GM23338 (cell line): ENCODE measurements around the gene SVIL. TPM values are rescaled to one million over a fixed set of nuclear protein-coding genes. Genes with fewer than 3 reads are reported as not detected.

ENCODE experiments used
- EZH2 ChIP-seq: fragments of 200-600 bp; sonication (generic); IDR thresholded peaks from one replicate; pipeline ENCODE4 v1.8.0; 2017; ENCODE audit warnings: antibody characterized with exemption, mild to moderate bottlenecking, low read depth; ENCODE audit not compliant: unreplicated experiment
- EZH2phosphoT487 ChIP-seq: fragments of 200-600 bp; sonication (generic); IDR thresholded peaks from one replicate; pipeline ENCODE4 v1.8.1; 2018; ENCODE audit warnings: antibody characterized with exemption; ENCODE audit not compliant: unreplicated experiment
- POLR2AphosphoS5 ChIP-seq: IDR thresholded peaks from 2 replicates; pipeline ENCODE4 v1.6.1; 2016; ENCODE audit warnings: antibody characterized with exemption, low read depth
- STAT1 ChIP-seq: IDR thresholded peaks from one replicate; pipeline ENCODE4 v1.6.1; 2016; ENCODE audit warnings: antibody characterized with exemption; ENCODE audit not compliant: unreplicated experiment
- ZNF331 ChIP-seq: fragments of 250-450 bp; sonication (Bioruptor Pico); IDR thresholded peaks from 2 replicates; pipeline ENCODE4 v1.5.0; 2020; ENCODE audit warnings: low read depth, mild to moderate bottlenecking, moderate library complexity
- polyA plus RNA-seq: library from polyadenylated mRNA; unstranded; fragments of >200 nt; fragmentation: Nextera tagmentation; extraction: Ambion mirVana; gene quantifications from 2 replicates; pipeline ENCODE4 v1.2.1, GENCODE V29; 2016
- total RNA-seq: library from RNA; depleted of rRNA; stranded (reverse); fragments of >200 nt; shearing (Covaris generic); gene quantifications from 2 replicates; pipeline ENCODE4 v1.2.3, GENCODE V29; 2014
- TF ChIP-seq, protein P1 (sequence below), 2 experiments: fragments of 200-600 bp in 1 of 2; sonication (generic) in 1 of 2; conservative IDR thresholded peaks; 2 replicates each; pipeline versions ENCODE4 v1.5.1 to v1.6.1; 2016 to 2017; ENCODE audit warnings: antibody characterized with exemption in 2 of 2, low read depth in 2 of 2, mild to moderate bottlenecking in 2 of 2, moderate library complexity in 1 of 2
- TF ChIP-seq, protein P2 (sequence below): fragments of 250-450 bp; sonication (Bioruptor Pico); IDR thresholded peaks from 2 replicates; pipeline ENCODE4 v1.5.0; 2020; ENCODE audit warnings: mild to moderate bottlenecking, moderate library complexity

Gene SVIL
- total and polyA plus RNA-seq, 2 experiments from 2014 or later = 8.8 to 34.9 TPM

DNA sequence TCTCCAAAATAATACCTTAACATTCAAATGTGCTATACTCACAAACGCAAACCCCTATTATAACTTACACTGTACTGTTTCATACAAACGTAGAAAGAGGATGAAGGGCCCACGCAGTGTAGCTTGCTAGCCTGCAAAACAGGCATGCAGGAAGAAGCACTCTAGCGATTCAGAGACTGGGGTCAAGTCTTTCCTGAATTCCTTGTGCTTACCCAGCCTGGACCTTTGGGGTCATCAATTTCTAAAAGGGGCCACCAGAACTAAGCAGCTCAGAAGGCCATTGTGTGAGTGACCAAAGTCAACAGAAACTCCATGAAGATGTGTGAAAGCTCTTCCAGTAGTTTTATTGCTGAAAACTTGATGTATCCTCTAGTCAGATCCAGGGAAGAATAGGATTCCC, 111.9 kb downstream of the SVIL start (continued):
- TF ChIP-seq, protein P1, sequence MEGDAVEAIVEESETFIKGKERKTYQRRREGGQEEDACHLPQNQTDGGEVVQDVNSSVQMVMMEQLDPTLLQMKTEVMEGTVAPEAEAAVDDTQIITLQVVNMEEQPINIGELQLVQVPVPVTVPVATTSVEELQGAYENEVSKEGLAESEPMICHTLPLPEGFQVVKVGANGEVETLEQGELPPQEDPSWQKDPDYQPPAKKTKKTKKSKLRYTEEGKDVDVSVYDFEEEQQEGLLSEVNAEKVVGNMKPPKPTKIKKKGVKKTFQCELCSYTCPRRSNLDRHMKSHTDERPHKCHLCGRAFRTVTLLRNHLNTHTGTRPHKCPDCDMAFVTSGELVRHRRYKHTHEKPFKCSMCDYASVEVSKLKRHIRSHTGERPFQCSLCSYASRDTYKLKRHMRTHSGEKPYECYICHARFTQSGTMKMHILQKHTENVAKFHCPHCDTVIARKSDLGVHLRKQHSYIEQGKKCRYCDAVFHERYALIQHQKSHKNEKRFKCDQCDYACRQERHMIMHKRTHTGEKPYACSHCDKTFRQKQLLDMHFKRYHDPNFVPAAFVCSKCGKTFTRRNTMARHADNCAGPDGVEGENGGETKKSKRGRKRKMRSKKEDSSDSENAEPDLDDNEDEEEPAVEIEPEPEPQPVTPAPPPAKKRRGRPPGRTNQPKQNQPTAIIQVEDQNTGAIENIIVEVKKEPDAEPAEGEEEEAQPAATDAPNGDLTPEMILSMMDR (conservative IDR thresholded peaks at IDR 0.05; ENCODE audit: low read depth in 2 of 2) = no peak
- TF ChIP-seq, protein P2, sequence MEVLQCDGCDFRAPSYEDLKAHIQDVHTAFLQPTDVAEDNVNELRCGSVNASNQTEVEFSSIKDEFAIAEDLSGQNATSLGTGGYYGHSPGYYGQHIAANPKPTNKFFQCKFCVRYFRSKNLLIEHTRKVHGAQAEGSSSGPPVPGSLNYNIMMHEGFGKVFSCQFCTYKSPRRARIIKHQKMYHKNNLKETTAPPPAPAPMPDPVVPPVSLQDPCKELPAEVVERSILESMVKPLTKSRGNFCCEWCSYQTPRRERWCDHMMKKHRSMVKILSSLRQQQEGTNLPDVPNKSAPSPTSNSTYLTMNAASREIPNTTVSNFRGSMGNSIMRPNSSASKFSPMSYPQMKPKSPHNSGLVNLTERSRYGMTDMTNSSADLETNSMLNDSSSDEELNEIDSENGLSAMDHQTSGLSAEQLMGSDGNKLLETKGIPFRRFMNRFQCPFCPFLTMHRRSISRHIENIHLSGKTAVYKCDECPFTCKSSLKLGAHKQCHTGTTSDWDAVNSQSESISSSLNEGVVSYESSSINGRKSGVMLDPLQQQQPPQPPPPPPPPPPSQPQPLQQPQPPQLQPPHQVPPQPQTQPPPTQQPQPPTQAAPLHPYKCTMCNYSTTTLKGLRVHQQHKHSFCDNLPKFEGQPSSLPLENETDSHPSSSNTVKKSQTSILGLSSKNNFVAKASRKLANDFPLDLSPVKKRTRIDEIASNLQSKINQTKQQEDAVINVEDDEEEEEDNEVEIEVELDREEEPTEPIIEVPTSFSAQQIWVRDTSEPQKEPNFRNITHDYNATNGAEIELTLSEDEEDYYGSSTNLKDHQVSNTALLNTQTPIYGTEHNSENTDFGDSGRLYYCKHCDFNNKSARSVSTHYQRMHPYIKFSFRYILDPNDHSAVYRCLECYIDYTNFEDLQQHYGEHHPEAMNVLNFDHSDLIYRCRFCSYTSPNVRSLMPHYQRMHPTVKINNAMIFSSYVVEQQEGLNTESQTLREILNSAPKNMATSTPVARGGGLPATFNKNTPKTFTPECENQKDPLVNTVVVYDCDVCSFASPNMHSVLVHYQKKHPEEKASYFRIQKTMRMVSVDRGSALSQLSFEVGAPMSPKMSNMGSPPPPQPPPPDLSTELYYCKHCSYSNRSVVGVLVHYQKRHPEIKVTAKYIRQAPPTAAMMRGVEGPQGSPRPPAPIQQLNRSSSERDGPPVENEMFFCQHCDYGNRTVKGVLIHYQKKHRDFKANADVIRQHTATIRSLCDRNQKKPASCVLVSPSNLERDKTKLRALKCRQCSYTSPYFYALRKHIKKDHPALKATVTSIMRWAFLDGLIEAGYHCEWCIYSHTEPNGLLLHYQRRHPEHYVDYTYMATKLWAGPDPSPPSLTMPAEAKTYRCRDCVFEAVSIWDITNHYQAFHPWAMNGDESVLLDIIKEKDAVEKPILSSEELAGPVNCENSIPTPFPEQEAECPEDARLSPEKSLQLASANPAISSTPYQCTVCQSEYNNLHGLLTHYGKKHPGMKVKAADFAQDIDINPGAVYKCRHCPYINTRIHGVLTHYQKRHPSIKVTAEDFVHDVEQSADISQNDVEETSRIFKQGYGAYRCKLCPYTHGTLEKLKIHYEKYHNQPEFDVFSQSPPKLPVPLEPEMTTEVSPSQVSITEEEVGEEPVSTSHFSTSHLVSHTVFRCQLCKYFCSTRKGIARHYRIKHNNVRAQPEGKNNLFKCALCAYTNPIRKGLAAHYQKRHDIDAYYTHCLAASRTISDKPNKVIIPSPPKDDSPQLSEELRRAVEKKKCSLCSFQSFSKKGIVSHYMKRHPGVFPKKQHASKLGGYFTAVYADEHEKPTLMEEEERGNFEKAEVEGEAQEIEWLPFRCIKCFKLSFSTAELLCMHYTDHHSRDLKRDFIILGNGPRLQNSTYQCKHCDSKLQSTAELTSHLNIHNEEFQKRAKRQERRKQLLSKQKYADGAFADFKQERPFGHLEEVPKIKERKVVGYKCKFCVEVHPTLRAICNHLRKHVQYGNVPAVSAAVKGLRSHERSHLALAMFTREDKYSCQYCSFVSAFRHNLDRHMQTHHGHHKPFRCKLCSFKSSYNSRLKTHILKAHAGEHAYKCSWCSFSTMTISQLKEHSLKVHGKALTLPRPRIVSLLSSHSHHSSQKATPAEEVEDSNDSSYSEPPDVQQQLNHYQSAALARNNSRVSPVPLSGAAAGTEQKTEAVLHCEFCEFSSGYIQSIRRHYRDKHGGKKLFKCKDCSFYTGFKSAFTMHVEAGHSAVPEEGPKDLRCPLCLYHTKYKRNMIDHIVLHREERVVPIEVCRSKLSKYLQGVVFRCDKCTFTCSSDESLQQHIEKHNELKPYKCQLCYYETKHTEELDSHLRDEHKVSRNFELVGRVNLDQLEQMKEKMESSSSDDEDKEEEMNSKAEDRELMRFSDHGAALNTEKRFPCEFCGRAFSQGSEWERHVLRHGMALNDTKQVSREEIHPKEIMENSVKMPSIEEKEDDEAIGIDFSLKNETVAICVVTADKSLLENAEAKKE (CRISPR knock-in tag) = no peak
- no peak for TF ChIP-seq EZH2
- TF ChIP-seq ZNF331 = no peak
- TF ChIP-seq EZH2phosphoT487 = no peak
- no peak for TF ChIP-seq POLR2AphosphoS5
- TF ChIP-seq STAT1 = no peak
